ENCODE results near the gene TMEM63A.
"Not testable (repeated sequence)": the region's sequence is repeated elsewhere in the genome, so short reads cannot be mapped to it uniquely, and the experiment has no call there.

Gene TMEM63A

DNA sequence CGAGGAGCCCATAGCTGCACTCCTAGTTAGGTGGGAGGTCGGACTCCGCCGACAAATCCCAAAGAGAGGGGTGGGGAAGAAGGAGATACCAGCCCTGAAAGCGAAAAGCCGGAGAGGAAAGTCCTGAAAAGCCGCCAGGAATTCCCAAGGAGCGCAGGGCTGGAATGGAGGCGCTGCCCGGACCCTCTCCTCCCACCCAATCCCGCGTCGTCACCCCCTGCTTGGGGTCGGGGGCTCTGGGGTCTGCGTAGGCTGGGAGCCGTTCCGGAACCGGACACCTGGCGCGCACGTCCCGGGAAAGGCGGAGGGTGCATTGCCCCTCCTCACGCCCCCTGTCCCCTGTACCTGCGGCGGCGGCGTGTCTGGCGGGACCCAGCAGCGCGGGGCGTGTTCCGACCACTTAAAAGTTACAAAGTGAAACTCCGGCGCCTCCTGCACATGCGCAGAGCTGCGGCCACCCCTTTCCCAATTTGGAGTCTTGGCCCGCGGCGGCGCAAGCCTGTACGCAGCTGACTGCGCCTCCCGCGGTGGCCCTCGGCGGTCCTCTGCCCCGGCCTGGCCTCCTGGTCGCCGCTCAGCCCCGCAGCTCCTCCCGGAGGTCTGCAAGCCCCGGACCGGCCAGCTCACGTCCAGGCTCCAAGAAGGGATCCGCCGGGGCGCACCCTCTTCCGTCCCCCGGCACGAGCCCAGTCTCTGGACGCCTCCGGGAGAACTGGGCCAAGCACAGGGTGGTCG is at the start of gene TMEM63A:
TMEM63A (minus strand) TSS at position 422 of the 735 bp plus-strand sequence. CDS start 4,800 bp downstream, outside the sequence.
- peak; percentile 78 for DNase-seq (ENCODE audit: low read depth)

DNA sequence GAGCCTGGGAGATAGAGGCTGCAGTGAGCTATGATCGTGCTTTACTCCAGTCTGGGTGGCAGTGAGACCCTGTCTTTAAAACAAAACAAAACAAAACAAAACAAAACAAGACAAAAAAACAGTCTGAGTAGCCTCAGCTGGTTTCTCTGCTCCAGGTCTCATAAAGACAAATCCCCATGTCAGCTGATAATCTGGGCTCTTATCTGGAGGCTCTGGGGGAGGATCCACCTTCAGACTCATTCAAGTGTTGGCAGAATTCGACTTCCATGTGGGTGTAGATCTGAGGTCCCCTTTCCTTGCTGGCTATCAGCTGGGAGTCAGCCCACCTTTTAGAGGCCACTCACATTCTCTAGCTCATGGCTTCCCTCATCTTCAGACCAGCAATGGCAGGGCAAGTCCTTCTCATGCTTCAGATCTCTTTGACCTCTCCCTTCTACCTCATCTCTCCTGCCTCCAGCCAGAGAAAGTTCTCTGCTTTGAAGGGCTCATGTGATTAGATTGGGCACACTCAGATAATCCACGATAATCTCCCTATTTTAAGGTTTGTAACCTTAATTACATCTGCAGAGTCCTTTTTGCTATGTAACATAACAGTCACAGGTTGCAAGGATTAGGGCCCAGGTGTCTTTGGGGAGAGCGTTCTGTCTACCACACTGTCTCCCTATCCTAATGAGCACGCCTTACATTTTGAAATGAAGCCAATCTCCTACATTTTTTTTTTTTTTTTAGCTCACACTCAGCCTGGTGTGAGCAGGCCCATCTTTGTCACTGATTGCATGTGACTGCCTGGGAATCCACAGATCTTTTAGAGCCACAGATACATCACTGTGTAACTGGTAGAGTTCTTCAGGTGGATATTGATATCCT is 49.3 kb upstream of the TMEM63A start:
- DNase-seq (ENCODE audit: low read depth) = no peak

DNA sequence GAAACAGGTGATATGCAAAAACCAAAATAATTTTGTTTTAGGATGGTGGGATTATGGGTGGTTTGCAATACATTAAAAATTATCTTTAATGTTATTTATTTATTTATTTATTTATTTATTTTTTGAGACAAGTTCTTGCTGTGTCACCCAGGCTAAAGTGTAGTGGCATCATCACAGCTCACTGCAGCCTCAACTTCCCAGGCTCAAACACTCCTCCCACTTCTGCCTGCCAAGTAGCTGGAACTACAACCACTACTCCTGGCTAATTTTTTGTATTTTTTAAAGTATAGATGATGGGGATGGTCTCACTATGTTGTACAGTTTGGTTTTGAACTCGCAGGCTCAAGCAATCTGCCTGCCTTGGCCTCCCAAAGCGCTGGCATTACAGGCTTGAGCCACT is 48.4 kb upstream of the TMEM63A start:
- no peak for DNase-seq (ENCODE audit: low read depth)

DNA sequence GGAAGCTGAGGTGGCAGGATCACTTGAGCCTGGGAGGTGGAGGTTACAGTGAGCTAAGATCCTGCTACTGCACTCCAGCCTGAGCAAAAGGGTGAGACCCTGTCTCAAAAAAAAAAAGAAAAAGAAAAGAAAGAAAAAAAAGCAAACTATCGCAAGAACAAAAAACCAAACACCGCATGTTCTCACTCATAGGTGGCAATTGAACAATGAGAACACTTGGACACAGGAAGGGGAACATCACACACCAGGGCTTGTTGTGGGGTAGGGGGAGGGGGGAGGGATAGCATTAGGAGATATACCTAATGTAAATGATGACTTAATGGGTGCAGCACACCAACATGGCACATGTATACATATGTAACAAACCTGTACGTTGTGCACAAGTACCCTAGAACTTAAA is 47.3 kb upstream of the TMEM63A start:
- DNase-seq (ENCODE audit: low read depth) = not testable (repeated sequence)

DNA sequence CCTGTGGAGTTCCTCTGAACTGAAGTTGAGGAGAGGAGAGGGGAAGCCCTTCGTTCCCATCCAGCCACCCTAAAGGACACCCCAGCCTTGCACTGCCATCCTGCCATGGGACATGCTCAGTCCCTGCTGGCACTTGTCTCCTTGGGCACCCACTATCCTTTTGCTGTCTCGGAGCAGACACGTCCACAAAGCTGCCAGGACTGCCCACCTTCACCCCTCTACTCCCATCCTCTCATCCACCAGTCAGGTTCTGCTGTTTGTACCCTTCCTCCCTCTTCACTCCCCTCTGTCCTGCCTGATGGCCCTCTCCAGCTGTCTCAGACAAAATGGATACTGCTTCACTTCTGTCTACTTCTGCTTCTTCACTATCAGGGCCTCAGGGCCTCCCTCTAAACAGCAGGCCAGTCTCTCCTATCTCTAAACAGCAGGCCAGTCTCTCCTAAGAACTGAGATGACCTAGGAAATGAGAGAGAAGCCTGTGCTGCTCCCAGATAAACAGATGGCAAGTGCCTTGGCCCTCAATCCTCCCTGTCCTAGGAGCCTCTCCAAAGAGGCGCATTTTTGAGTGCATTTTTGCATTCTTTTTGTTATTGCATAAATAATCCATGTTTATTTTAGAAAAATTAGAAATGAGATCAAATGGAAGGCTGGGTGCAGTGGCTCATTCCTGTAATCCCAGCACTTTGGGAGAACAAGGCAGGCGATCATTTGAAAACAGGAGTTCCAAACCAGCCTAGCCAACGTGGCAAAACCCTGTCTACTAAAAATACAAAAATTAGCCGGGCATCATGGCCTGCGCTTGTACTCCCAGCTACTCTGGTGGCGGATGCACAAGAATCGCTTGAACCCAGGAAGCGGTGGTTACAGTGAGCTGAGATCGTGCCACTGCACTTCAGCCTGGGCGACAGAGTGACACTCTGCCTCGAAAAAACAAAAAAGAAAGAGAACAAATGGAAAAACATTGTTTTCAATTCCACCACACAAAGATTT is 46.3 kb upstream of the TMEM63A start:
- DNase-seq (ENCODE audit: low read depth) = peak; percentile 7

DNA sequence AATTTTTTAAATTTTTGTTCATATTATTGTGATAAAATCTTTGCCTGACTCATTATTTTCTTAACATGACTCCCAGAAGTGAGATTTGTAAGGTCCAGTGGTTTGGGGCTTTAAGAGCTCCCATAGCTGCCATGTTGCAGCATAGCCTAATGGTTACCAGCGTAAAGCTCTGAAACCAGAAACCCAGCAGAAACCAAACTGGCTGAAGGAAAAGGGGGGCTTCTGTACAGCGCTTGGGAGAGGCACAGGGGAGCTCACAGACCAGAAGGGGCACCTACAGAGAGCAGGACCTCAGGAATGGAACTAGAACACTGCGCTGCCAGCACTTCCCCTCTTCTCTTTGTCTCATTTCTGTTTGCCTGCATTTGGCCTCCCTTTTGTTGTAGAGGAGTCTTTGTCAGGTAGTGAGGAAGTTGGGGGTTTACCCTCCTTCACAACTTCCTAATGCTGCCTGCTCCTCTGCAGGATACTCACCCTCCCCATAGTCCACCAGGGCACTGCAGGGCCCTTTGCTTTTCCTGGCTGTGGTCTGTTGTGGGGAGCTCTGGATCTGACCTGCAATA is 44.5 kb upstream of the TMEM63A start:
- no peak for DNase-seq (ENCODE audit: low read depth)

DNA sequence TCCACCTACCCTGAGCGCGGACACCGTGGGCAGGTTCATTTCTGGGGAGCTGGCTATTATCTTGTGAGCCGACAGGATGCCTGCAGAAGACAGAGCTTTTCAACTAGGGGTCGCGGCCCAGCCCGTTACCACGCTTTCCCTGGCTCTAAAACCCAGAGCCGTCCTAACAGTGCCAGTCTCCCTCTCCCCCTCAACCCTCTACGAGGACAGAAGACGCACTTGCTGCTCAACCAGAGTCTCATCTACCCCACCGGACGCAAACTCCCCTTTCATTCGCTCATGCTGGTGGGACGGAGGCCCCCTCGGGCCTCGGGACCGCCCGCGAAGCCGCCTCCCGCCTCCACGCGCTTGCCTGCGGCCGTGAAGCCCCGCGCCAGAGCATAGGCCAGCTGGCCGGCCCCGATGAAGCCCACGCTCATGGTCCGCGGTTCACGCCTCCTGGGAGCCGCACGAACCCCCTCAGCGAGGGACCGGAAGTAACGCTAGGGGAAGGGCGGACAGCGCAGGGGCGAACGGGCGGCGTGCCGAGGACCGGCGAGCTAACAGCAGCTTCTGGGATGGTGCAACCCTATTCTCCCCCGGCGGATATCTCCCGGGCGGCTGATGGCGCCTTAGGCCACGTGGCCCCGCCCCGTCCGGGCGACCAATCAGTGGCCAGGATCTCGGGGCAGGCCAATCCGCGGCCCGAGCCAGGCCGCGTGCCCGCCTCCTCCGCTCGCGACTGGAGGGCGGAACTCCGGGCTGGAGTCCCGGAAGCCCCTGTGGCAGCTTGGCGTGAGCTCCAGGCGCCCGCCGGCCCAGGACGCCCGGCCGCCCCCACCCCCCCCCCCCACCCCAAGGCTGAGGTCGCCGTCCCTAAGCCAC is 41.7 kb upstream of the TMEM63A start, which contains the start of gene PYCR2:
PYCR2 (minus strand) TSS at position 559 of the 864 bp plus-strand sequence; CDS start at position 419, 140 bp downstream.
- peak; percentile 91 for DNase-seq (ENCODE audit: low read depth)

DNA sequence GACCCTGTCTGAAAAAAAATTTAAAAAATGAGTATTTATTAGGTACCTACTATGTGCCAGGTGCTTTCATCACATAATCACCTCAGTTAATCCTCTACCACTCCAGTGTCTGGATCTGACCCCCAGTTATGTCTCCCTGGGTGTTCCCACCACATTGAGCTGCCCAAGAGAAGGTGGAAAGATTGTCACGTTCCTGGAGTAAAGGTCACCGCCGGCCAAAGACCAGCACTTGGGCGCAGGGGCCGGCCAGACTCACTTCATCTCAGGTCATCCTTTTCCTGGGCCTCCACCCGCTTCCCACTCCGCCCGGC is 41.2 kb upstream of the TMEM63A start:
- no peak for DNase-seq (ENCODE audit: low read depth)

DNA sequence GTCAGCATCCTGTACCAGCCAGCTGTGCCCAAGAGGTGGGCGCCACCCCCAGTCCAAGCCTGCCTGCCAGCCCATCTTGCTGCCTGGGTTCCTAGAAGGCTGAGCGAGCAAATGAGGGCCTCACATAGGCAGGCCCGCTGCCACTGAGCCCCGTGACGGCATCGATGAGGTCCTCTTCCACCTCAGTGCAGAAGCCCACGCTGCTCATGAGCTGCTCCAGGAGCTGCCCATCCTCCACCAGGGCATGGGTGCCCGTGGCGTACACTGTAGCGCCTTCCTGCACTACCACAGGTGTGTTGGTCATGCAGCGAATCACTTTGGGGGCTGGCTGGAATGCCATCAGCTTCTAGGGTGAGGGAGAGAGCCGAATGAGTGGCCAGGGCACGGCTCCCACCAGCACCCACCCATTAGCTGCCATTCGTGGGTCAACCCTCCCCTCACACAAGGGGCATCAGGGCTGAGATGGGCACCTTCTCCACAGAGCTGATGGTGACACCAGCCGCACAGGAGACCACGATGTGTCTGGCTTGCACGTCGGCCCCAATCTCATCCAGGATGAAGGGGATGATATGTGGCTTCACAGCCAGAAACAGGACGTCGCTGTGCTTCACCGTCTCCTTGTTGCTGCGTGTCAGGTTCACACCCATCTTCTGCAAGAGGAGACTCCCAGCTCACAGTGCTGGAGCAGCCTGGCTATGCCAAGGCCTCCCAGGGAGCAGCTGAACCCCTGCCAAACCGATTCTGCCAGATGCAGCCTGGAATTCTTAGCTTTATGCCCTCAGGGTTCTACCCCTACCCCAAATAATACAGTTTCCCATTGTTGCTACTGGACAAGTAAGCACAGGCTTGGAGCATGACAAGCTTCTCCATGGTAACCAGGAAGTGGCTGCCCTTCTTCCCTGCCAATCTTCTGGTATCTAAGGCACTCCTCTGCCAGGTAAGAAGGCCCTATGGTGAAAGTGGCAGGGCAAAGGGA is 39.8 kb upstream of the TMEM63A start:
- no peak for DNase-seq (ENCODE audit: low read depth)

DNA sequence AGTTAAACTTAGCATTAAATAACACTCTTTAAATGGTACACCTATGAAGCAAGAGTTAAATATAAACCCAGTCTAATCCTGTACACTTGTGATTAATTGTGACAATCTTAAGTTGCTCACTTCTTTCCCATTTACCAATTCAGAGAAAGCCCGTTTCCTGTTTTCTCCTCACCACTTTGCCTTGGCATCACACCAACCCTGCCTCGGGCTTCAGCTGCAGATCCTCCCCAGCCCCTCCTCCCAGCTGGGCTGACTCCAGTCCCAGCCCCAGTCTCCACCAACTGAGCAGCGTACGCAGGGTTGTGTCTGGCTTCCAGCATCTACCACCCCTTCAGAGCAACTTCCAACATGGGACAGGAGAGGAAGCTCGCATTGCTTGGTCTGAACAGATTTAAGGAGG is 37.7 kb upstream of the TMEM63A start:
- no peak for DNase-seq (ENCODE audit: low read depth)

DNA sequence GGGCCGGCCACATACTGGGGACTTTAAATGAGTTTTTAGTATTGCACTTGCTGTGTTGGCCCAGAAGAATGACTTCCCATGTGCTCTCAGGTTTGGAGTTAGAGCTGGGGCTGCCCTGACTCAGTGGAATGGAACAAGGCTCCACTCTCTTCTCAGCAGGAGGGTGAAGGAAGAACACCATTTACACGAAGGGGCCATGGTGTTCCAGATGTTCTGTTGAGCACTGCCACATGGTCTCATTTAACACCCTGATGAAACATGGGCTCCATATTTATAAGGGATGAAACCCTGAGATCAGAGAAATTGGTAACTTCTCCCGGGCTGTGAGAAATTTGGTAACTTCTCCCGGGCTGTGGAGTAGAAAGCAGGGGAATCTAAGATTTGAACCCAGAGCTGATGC is 36.1 kb upstream of the TMEM63A start:
- no peak for DNase-seq (ENCODE audit: low read depth)

DNA sequence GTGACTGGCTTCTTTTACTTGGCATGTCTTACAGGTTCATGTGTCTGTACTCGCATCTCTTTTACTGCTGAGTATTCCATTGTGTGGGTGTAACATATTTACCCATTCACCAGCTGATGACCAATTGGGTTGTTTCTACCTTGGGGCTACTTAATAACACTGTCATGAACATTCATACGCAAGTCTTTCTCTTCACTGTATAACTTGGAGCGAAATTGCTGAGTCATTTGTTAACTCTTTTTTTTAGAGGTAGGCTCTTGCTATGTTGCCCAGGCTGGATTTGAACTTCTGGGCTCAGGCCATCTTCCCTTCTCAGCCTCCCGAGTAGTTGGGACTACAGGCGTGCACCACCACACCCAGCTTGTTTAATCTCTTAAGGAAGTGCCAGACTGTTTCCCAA is 35.4 kb upstream of the TMEM63A start:
- DNase-seq (ENCODE audit: low read depth) = no peak

DNA sequence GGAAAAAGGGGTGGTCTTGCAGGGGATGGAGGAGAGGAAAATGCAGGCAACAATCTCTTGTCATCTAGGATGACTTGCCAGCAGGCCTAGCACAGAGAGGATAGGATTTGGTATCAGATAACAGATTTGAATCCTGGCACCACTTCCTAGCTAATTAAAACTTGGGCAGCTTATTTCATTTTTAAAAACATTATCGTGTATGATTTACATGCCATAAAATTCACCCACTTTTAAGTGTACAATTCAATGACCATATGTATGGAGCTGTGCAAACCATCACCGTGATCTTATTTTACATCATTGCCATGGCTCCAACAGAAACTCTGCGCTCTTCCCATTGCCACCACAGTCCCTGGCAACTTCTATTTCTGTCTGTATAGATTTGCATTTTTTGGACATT is 34.9 kb upstream of the TMEM63A start:
- DNase-seq (ENCODE audit: low read depth) = no peak

DNA sequence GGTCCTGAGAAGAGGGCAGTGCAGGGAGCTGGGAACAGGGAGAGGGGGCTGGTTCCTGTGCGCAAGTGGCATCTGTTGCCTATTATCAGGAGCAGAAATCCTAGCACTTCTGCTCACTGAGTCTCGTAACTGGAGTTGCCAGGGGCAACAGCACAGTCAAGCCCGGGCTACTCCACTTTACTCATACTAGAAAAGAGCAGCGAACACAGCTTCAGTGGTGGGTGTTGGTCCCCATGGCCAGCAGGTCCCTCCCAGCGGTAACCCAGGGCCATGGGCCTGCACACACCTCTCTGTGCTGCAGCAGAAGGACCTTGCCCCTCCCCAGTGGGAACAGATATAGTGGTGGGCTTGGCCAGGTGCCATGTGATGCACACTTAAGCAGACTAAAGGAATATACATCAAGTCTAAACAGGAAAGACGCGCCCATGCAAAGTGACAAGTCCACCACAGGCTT is 33.4 kb upstream of the TMEM63A start:
- no peak for DNase-seq (ENCODE audit: low read depth)

DNA sequence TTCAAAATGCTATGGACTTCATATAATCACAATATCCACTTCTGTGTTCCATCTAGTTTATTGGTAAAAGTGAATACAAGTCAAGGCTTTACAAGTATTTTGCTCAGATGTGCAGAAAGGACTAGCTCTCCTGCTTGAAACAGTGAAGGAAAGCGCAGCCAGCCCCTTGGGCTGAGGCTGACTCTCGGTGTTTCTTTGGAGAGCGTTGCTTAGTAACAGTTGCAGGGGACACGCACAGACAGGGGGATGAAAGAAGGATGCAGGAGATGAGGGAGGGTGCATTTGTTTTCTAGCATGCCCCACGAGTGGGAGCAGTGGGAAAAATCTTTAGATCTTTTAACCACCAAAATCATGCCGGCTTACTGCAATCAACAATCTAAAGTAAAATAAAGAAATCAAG is 32.8 kb upstream of the TMEM63A start:
- no peak for DNase-seq (ENCODE audit: low read depth)

DNA sequence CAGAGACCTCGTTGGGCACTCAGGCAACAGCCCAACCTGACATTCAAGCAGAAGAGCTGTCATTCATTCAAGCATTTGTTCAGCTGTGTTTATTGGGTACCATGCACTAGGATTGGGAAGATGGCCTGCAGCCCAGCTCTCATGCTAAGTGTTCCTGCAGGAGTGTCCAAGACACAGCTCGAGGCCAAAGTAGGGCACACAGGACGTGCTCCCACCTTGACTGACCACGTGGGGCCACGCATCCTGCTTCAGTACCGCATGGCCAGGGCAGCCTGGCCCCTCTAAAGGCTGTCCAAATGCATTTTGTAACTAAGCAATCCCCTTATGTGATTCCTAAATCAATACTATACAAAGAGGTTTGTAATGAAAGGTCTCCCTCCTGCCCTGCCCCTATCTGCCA is 32.2 kb upstream of the TMEM63A start:
- DNase-seq (ENCODE audit: low read depth) = no peak

DNA sequence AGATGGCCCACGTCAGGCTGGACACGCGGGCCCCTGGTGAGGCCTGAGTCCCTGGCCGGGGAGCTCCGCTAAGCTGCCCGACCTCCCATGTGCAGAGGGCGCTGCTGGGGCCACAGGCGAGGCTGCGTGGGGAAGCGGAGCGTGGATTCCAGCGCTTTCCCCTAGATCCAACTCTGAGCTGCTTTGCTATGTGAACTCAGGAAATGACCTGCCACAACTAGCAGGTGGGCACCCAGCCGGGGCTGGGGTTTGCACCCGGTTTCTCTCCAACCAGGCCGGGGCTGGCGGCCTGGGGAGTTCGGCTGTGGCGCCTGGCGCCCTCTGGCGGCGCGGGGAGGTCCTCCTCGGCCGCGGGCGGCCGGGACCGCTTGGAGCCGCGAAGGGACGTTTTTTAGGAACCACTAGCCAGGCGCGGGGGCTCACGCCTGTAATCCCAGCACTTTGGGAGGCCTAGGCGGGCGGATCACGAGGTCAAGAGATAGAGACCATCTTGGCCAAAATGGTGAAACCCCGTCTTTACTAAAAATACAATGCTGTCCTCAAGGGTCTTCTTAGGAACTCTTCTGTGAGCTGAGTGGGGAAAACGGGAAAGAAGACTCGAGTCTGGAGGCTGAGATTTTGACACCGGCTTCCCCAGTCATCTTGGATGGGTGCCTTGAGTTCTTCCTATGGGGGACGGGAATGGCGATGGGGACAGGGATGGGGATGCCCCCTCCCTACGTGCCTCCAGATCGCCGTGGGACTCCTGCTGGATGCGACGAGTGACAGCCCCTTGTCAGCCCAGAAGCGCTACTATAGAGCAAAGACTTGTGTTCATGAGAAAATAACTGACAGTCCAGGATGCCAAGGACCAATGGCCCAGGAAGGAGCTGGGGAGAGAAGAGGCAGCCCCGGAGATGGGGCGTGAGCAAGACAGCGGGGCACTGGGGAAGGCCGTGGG is 29.3 kb upstream of the TMEM63A start:
- peak; percentile 59 for DNase-seq (ENCODE audit: low read depth)

DNA sequence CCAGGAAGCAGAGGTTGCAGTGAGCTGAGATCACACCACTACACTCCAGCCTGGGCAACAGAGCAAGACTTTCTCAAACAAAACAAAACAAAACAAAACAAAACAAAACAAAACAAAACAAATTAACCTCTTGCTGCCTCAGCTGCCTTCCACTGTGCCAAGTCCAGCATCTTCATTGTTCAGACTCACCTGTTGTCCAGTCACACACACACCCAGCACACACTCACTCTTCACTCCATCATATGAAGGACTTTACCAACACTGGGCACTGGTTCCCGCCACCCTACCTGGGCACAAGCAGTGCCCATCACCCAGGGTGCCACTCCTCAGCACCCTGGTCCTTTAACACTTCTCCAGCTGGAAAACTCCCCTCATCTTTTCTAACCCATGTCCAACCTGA is 27.3 kb upstream of the TMEM63A start:
- DNase-seq (ENCODE audit: low read depth) = no peak

Data from activated T-cell treated with anti-CD3 and anti-CD28 coated beads for 24 hours (primary cell).